TTC549 (cell line): ENCODE measurements around the gene B3GALT5.

ENCODE experiments used
- FAIRE-seq: peaks from 2 replicates; lab custom pipeline; 2012; peaks lifted over from hg19 to GRCh38; lab: Jason Lieb, UNC

B3GALT5 gene

GRCh38 chr21:39703578-39703977, 90.8 kb downstream of the B3GALT5 start:
- no peak for FAIRE-seq

DNA sequence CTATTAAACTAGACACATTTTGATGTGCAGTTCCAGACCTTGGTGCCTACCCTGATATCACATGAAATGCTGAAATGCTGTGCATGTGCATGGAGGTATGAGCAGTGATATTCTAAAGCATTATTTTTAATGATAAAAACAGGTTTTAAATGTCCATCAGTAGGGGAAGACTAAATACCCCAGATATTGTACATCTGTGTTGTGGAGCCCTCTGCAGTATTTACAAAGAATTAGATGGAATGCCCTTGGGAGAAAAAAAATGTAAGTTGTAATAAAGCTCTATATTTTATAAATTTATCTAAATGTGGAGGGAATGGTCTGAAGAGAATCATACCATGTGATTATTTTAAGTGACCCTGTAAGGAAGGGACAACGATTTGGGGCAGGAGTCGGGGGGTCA, 93.1 kb downstream of the B3GALT5 start:
- no peak for FAIRE-seq

GRCh38 chr21:39707316-39707715, 94.6 kb downstream of the B3GALT5 start:
- FAIRE-seq, result no peak

- no peak for FAIRE-seq
Observed at GRCh38 chr21:39710866-39711265, 98.1 kb downstream of the B3GALT5 start.

DNA sequence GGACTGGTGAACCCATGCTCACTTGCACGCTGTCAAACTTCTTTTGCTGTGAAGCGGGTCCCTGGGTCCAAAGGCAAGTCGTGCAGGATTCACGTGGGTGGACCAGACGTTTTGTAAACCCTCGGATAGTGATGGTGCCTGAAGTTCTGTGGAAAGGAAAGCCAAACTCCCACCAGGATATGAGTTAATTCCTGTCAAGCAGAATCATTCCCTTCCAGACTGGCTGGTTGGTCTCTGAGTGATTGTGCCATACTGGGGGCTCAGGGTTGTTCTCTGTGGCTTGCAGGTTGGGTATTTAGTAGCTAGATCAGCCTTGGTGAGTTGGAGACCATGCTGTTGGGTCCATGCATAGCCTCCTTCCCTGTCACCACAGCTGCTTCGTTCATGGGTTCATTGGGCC, 99.5 kb downstream of the B3GALT5 start:
- no peak for FAIRE-seq

DNA sequence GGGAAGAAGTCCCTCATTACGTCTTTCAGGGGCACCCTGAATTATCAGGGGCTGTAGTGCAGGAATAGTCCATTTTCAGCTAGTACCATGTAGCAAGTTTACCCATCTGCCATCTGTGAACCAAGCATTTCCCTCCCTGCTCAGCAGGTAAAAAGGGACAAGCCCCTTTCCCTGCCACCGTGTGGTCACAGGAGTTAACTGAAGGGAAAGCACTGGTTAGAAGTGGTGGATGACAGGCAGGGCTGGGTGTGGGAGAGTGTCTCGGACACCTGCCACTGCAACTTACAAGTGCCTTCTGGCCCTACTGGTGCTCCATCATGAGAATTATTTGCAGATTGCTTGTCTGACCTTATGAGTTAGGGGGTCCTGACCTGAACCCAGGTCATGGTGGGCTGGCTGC, 100.2 kb downstream of the B3GALT5 start:
- FAIRE-seq, result no peak

GRCh38 chr21:39713905-39714304, 101.2 kb downstream of the B3GALT5 start:
- FAIRE-seq, result no peak

DNA sequence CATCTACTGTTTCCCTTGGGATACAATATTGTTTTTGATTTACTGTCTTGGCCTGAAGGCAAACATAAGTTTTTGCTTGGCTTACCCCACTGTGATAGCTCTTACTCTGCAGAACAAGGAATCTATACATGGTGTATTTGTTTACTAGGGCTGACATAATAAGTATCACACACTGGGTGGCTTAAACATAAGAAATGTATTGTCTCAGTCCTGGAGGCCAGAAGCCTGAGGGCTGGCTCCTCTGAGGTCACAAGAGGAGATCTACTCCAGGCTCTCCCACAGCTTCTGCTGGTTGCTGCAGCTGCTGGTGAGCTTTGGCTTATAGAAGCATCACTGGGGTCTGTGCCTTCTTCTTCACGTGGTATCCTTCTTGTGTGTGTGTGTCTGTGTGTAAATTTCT, 101.6 kb downstream of the B3GALT5 start:
- FAIRE-seq, result no peak

DNA sequence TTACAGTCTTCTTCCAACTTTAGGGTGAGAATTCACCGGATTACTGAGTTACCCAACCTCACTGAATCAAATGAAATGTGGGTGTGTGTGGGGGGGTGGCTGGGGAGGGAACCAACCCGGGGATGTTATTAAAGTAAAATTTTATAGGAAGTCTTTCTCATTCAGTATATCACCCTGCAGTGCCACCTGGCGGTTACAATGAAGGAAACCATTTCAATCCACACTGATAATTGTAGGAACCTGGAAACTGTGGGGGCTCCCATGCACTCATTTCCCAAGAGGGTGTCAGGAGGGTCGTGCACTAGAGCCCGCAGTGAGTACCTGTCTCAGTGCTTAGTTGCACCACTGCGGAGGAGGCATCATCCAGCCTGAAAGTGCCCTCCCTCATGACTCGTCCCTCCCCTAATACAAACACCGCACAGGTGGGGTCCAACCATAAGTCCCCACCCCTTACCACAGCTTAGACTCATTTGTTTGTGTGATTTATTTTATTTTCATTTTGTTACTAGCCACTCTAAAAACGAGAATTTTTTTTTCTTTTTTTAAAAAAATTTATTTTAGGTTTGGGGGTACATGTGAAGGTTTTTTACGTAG, 103.2 kb downstream of the B3GALT5 start:
- FAIRE-seq, result no peak

GRCh38 chr21:39720126-39720778, 107.5 kb downstream of the B3GALT5 start:
- FAIRE-seq, result no peak

DNA sequence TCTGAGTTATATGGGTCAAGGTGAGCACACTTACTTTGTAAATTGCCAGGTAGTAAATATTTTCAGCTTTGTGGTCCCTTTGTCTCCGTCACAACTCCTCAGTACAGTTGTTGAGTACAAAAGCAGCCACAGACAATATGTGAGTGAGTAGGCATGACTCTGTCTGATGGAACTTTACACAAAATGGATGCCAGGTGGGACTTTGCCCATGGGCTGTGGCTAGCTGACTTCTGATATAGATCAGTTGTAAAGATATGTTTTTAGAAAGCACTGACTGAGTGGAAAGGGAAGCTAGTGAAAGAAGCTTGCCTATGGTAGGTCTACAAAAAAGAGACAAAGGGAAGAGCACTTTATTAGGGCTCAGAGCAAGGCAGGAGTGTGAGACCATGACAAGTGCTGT, 109.1 kb downstream of the B3GALT5 start:
- no peak for FAIRE-seq
